ENCODE measurements around the gene C22orf15.

Gene C22orf15

DNA sequence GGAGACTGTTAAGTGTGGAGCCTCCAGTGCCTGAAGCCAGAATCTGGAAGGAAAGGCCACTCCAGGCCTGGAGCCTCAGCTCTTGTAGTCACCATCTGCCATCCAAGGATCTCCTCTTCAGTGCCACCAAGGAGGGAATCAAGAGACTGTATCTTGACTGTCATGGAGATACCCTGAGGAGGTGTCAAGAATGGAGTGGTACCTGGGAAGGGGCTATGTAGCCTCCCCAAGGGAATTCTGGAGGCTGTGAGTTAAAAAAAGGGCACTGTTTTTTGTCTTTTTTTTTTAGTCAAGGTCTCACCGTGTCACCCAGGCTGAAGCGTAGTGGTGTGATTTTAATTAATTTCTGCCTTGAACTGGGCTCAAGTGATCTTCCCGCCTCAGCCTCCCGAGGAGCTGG lies 3.2 kb upstream of the C22orf15 start:
- Histone ChIP-seq H3K27ac (ENCODE audit: low read depth, low read length) (no peak overlapping the region), H4K8ac (ENCODE audit: low read depth, low read length) (no peak overlapping the region), H3K27me3 (ENCODE audit: insufficient read depth, low read length) (no peaks in the 10 kb centered on the region), H3K23ac (ENCODE audit: low read length) (no peak overlapping the region), H3K4me3 (ENCODE audit: low read depth, low read length) (no peak overlapping the region), H2BK5ac (ENCODE audit: low read depth, low read length, poor library complexity) (no peak overlapping the region), H3K79me2 (ENCODE audit: control insufficient read depth, insufficient read depth, low read length, poor library complexity) (no peaks in the 10 kb centered on the region), H2BK120ac (ENCODE audit: insufficient read depth, low read length, poor library complexity) (no peak overlapping the region), H4K91ac (ENCODE audit: low read depth, low read length) (no peak overlapping the region), H3K4me1 (ENCODE audit: control insufficient read depth in 1 of 2, insufficient read depth in 2 of 2, low read length in 2 of 2) (peaks cover 6% of the 10 kb centered on the region in 2 experiments), H2BK12ac (ENCODE audit: low read length) (no peak overlapping the region), H2AFZ (ENCODE audit: insufficient read depth, low read length, poor library complexity) (no peak overlapping the region), H4K12ac (ENCODE audit: low read depth, low read length) (no peak overlapping the region), H3K4ac (ENCODE audit: low read depth, low read length) (no peak overlapping the region), H2AK5ac (ENCODE audit: low read length) (no peak overlapping the region), H3K14ac (ENCODE audit: low read length) (no peak overlapping the region), H3K9me3 (ENCODE audit: insufficient read depth, low read depth, low read length) (peaks cover 1% of the 10 kb centered on the region), H3K9ac (ENCODE audit: low read length) (no peak overlapping the region), H3K36me3 (ENCODE audit: control insufficient read depth in 1 of 2, insufficient read depth in 2 of 2, low read length in 2 of 2) (no peaks in the 10 kb centered on the region), H3K4me2 (ENCODE audit: low read length) (no peak overlapping the region), H3K79me1 (ENCODE audit: low read length) (no peaks in the 10 kb centered on the region), H3K18ac (ENCODE audit: low read length) (no peak overlapping the region)
- no peak for DNase-seq
- WGBS (ENCODE audit: extremely low coverage, insufficient coverage, insufficient read length), result no CpG with 5 or more reads among the region's 4 CpGs

DNA sequence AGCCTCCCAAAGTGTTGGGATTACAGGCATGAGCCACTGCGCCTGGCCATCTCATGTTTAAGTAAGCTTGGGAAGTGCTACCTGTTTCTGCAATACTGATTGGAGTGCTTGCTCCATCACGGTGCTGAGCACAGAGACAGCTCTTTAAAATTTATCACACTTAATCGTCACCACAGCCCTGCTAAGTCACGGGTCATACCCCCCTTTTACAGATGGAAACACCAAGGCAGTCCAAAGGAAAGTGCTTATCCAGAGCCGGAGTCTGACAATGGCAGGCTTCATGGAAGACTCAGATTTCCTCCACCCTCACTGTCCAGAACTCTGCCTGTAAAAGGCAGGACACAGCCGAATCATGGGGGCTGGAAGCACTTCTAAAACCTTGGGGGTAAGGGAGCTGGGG lies 2.7 kb upstream of the C22orf15 start:
- no peak for DNase-seq
- H3K4me2 ChIP-seq (ENCODE audit: low read length), result no peak overlapping the region

DNA sequence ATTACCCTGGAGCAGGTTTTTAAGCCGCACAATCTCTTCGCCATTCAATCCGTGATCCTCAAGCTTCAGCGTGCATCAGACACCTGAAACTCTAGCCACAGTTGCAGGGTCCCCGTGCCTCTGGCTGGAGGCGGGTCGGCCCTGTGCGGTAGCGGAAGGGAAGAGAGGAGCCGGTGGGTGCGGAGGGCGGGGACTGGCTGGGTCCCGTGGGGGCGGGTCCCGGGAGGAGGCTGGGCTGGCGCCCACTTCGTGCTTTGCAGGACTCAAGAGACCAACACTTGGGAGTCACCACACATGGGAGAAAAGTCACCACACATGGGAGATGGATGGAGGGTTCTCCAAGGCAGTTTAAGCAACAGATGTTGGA lies 772 bp downstream of the C22orf15 start:
- H3K79me1 ChIP-seq (ENCODE audit: low read length), result peaks cover 6% of the 10 kb centered on the region
- H4K8ac ChIP-seq (ENCODE audit: low read depth, low read length), result no peak overlapping the region
- H2BK5ac ChIP-seq (ENCODE audit: low read depth, low read length, poor library complexity), result no peak overlapping the region
- DNase-seq, result no peak
- H3K18ac ChIP-seq (ENCODE audit: low read length), result no peak overlapping the region
- no peak overlapping the region for H2AK5ac ChIP-seq (ENCODE audit: low read length)
- H2BK12ac ChIP-seq (ENCODE audit: low read length), result no peak overlapping the region
- WGBS (ENCODE audit: extremely low coverage, insufficient coverage, insufficient read length), result no CpG with 5 or more reads among the region's 17 CpGs
- H2BK120ac ChIP-seq (ENCODE audit: insufficient read depth, low read length, poor library complexity), result no peak overlapping the region
- H3K27ac ChIP-seq (ENCODE audit: low read depth, low read length), result no peak overlapping the region
- no peak overlapping the region for H3K9ac ChIP-seq (ENCODE audit: low read length)
- no peak overlapping the region for H4K12ac ChIP-seq (ENCODE audit: low read depth, low read length)
- H3K4me1 ChIP-seq (ENCODE audit: control insufficient read depth in 1 of 2, insufficient read depth in 2 of 2, low read length in 2 of 2), result peaks cover 6 to 13% of the 10 kb centered on the region in 2 experiments
- no peak overlapping the region for H3K4me3 ChIP-seq (ENCODE audit: low read depth, low read length)
- no peaks in the 10 kb centered on the region for H3K27me3 ChIP-seq (ENCODE audit: insufficient read depth, low read length)
- no peak overlapping the region for H4K91ac ChIP-seq (ENCODE audit: low read depth, low read length)
- H2AFZ ChIP-seq (ENCODE audit: insufficient read depth, low read length, poor library complexity), result no peak overlapping the region
- peak overlapping the region; percentile 13 for H3K4me2 ChIP-seq (ENCODE audit: low read length)
- peaks cover 4% of the 10 kb centered on the region for H3K79me2 ChIP-seq (ENCODE audit: control insufficient read depth, insufficient read depth, low read length, poor library complexity)
- H3K36me3 ChIP-seq (ENCODE audit: control insufficient read depth in 1 of 2, insufficient read depth in 2 of 2, low read length in 2 of 2), result no peaks in the 10 kb centered on the region
- H3K4ac ChIP-seq (ENCODE audit: low read depth, low read length), result no peak overlapping the region
- H3K9me3 ChIP-seq (ENCODE audit: insufficient read depth, low read depth, low read length), result no peaks in the 10 kb centered on the region
- H3K23ac ChIP-seq (ENCODE audit: low read length), result no peak overlapping the region
- H3K14ac ChIP-seq (ENCODE audit: low read length), result no peak overlapping the region

More for the DNA sequence above, 2.7 kb upstream of the C22orf15 start:
- WGBS (ENCODE audit: extremely low coverage, insufficient coverage, insufficient read length), result no CpG with 5 or more reads among the region's 6 CpGs
- H3K27me3 ChIP-seq (ENCODE audit: insufficient read depth, low read length), result no peaks in the 10 kb centered on the region
- H3K23ac ChIP-seq (ENCODE audit: low read length), result no peak overlapping the region
- H2BK120ac ChIP-seq (ENCODE audit: insufficient read depth, low read length, poor library complexity), result no peak overlapping the region
- no peak overlapping the region for H2AFZ ChIP-seq (ENCODE audit: insufficient read depth, low read length, poor library complexity)
- H3K18ac ChIP-seq (ENCODE audit: low read length), result no peak overlapping the region
- no peak overlapping the region for H3K4ac ChIP-seq (ENCODE audit: low read depth, low read length)
- H4K12ac ChIP-seq (ENCODE audit: low read depth, low read length), result no peak overlapping the region
- no peak overlapping the region for H2AK5ac ChIP-seq (ENCODE audit: low read length)
- no peak overlapping the region for H3K9ac ChIP-seq (ENCODE audit: low read length)
- no peaks in the 10 kb centered on the region for H3K79me1 ChIP-seq (ENCODE audit: low read length)
- H3K79me2 ChIP-seq (ENCODE audit: control insufficient read depth, insufficient read depth, low read length, poor library complexity), result no peaks in the 10 kb centered on the region
- no peak overlapping the region for H3K27ac ChIP-seq (ENCODE audit: low read depth, low read length)
- peaks cover 1% of the 10 kb centered on the region for H3K9me3 ChIP-seq (ENCODE audit: insufficient read depth, low read depth, low read length)
- H4K8ac ChIP-seq (ENCODE audit: low read depth, low read length), result no peak overlapping the region
- H2BK5ac ChIP-seq (ENCODE audit: low read depth, low read length, poor library complexity), result no peak overlapping the region
- H2BK12ac ChIP-seq (ENCODE audit: low read length), result no peak overlapping the region
- no peak overlapping the region for H3K14ac ChIP-seq (ENCODE audit: low read length)
- no peak overlapping the region for H3K4me3 ChIP-seq (ENCODE audit: low read depth, low read length)
- H4K91ac ChIP-seq (ENCODE audit: low read depth, low read length), result no peak overlapping the region
- H3K36me3 ChIP-seq (ENCODE audit: control insufficient read depth in 1 of 2, insufficient read depth in 2 of 2, low read length in 2 of 2), result no peaks in the 10 kb centered on the region
- H3K4me1 ChIP-seq (ENCODE audit: control insufficient read depth in 1 of 2, insufficient read depth in 2 of 2, low read length in 2 of 2), result peaks cover 6% of the 10 kb centered on the region in 2 experiments

DNA sequence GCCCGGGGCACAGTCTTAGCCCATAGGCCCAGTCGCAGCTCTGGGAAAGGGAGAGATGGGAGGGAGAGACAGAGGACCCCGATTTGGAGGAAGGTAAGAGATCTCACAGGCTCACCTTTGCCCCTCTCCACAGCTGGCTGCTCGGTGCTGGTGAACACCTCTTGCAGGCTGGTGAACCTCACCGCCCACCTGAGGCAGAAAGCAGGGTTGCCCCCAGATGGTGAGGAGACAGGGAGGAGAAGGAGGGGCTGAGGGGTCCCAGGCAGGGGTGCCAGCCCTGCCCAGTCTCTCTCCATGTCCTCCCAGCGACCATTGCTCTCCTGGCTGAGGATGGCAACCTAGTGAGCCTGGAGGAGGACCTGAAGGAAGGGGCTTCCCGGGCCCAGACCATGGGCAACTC lies 1.2 kb downstream of the C22orf15 start:
- H2AK5ac ChIP-seq (ENCODE audit: low read length), result no peak overlapping the region

More for the DNA sequence above, 1.2 kb downstream of the C22orf15 start:
- no CpG with 5 or more reads among the region's 7 CpGs for WGBS (ENCODE audit: extremely low coverage, insufficient coverage, insufficient read length)
- Histone ChIP-seq H2BK5ac (ENCODE audit: low read depth, low read length, poor library complexity) (no peak overlapping the region), H2AFZ (ENCODE audit: insufficient read depth, low read length, poor library complexity) (no peak overlapping the region), H4K91ac (ENCODE audit: low read depth, low read length) (no peak overlapping the region), H3K4me3 (ENCODE audit: low read depth, low read length) (no peak overlapping the region), H4K8ac (ENCODE audit: low read depth, low read length) (no peak overlapping the region), H3K4ac (ENCODE audit: low read depth, low read length) (no peak overlapping the region), H3K79me2 (ENCODE audit: control insufficient read depth, insufficient read depth, low read length, poor library complexity) (peaks cover 4% of the 10 kb centered on the region), H4K12ac (ENCODE audit: low read depth, low read length) (no peak overlapping the region), H3K4me2 (ENCODE audit: low read length) (peak overlapping the region; percentile 13), H3K14ac (ENCODE audit: low read length) (no peak overlapping the region), H3K27me3 (ENCODE audit: insufficient read depth, low read length) (no peaks in the 10 kb centered on the region), H3K9ac (ENCODE audit: low read length) (no peak overlapping the region), H2BK12ac (ENCODE audit: low read length) (no peak overlapping the region), H3K9me3 (ENCODE audit: insufficient read depth, low read depth, low read length) (no peaks in the 10 kb centered on the region), H3K23ac (ENCODE audit: low read length) (no peak overlapping the region), H2BK120ac (ENCODE audit: insufficient read depth, low read length, poor library complexity) (no peak overlapping the region), H3K4me1 (ENCODE audit: control insufficient read depth in 1 of 2, insufficient read depth in 2 of 2, low read length in 2 of 2) (peaks cover 6 to 13% of the 10 kb centered on the region in 2 experiments), H3K18ac (ENCODE audit: low read length) (no peak overlapping the region), H3K27ac (ENCODE audit: low read depth, low read length) (no peak overlapping the region), H3K79me1 (ENCODE audit: low read length) (peaks cover 6% of the 10 kb centered on the region), H3K36me3 (ENCODE audit: control insufficient read depth in 1 of 2, insufficient read depth in 2 of 2, low read length in 2 of 2) (no peaks in the 10 kb centered on the region)
- no peak for DNase-seq

Data from trophoblast cell (in vitro differentiated cells and primary cell).